ENCODE measurements around the gene ACVR2B. TPM values are rescaled to one million over a fixed set of nuclear protein-coding genes. Genes with fewer than 3 reads are reported as not detected.

Gene ACVR2B
- total and polyA plus RNA-seq, 10 of the 15 experiments (the other 5 are each of a cell fraction or from before 2014, with no cell fraction given) = 0.27 to 2.9 (median 1.0) TPM

- TF ChIP-seq CTCF (IDR thresholded peaks at IDR 0.05 in 2 of 3, conservative IDR thresholded peaks at IDR 0.05 in 1 of 3; ENCODE audit: control insufficient read depth in 2 of 3, extremely low read depth in 1 of 3, insufficient read depth in 1 of 3, low read depth in 3 of 3, low read length in 3 of 3) (no peak), SPI1 (IDR thresholded peaks at IDR 0.05; ENCODE audit: borderline replicate concordance, insufficient read depth, low read depth, low read length) (no peak), CREM (IDR thresholded peaks at IDR 0.05; ENCODE audit: low read depth) (no peak), NR2C2 (IDR thresholded peaks at IDR 0.05; ENCODE audit: borderline replicate concordance, control insufficient read depth, insufficient read length, low read depth) (no peak), MXI1 (IDR thresholded peaks at IDR 0.05; ENCODE audit: low read depth, low read length) (no peak), TCF3 (IDR thresholded peaks at IDR 0.05; ENCODE audit: borderline replicate concordance, insufficient read depth, low read depth, low read length) (no peak), ZNF687 (IDR thresholded peaks at IDR 0.05) (no peak), BCL3 (IDR thresholded peaks at IDR 0.05; ENCODE audit: borderline replicate concordance, insufficient read depth, low read depth, low read length, poor library complexity, severe bottlenecking) (no peak), MYC (IDR thresholded peaks at IDR 0.05; ENCODE audit: insufficient read depth, insufficient read length, insufficient replicate concordance, low read length, severe bottlenecking) (no peak)
These were observed 6.9 kb upstream of the ACVR2B start (continued) for GRCh38 chr3:38446812-38447211.
